Adrenal gland (tissue), 5 donors: ENCODE measurements around the gene LSM2.

Experiments
- POLR2A ChIP-seq, 2 donors: fragments of 450-650 bp; IDR thresholded peaks; one replicate each; pipeline ENCODE4 v1.6.1; 2017; ENCODE audit warnings: antibody characterized with exemption in 2 of 2, mild to moderate bottlenecking in 2 of 2, moderate library complexity in 1 of 2
- TF ChIP-seq, protein P1 (sequence below), 6 experiments: fragments of 450-650 bp in 4 of 6; fragments of 200-600 bp in 2 of 6; sonication (generic) in 1 of 6; IDR thresholded peaks; 1 replicate in 5 of 6; 2 replicates in 1 of 6; pipeline versions ENCODE4 v1.5.1 to v1.8.0; 2016 to 2021; ENCODE audit warnings: antibody characterized with exemption in 6 of 6, mild to moderate bottlenecking in 2 of 6, moderate library complexity in 1 of 6
- donor health status: DM: no; HTN: no; CAD: no.

DNA sequence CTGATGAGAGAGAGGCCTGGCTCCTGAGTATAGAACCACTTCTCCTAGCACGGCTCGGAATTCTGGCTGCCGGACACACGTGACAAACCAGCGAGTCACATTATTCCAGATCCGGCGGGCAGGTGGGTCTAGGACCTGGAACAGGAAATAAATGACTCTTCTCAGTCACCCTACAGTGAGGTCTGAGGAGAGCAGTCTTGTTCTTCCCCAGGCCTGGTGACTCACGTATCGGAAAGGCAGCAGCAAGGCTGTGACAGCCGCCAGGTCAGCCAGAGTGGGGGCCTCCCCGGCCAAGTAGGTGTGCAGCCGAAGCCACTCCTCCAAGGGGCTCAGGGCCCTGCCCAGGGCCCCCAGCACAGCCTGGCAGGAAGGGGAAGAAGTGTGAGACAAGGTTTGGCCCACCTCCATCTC lies 14.0 kb downstream of the LSM2 start:
- TF ChIP-seq, protein P1, sequence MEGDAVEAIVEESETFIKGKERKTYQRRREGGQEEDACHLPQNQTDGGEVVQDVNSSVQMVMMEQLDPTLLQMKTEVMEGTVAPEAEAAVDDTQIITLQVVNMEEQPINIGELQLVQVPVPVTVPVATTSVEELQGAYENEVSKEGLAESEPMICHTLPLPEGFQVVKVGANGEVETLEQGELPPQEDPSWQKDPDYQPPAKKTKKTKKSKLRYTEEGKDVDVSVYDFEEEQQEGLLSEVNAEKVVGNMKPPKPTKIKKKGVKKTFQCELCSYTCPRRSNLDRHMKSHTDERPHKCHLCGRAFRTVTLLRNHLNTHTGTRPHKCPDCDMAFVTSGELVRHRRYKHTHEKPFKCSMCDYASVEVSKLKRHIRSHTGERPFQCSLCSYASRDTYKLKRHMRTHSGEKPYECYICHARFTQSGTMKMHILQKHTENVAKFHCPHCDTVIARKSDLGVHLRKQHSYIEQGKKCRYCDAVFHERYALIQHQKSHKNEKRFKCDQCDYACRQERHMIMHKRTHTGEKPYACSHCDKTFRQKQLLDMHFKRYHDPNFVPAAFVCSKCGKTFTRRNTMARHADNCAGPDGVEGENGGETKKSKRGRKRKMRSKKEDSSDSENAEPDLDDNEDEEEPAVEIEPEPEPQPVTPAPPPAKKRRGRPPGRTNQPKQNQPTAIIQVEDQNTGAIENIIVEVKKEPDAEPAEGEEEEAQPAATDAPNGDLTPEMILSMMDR (IDR thresholded peaks at IDR 0.05), result peak in 1 of 6 experiments; percentile 3
- TF ChIP-seq POLR2A (IDR thresholded peaks at IDR 0.05), result peak in 1 of 2 donors; percentile 43
